Measurements from ENCODE around the gene ADGRG6.
"Not testable (repeated sequence)": the region's sequence is repeated elsewhere in the genome, so short reads cannot be mapped to it uniquely, and the experiment has no call there.

ADGRG6 gene

DNA sequence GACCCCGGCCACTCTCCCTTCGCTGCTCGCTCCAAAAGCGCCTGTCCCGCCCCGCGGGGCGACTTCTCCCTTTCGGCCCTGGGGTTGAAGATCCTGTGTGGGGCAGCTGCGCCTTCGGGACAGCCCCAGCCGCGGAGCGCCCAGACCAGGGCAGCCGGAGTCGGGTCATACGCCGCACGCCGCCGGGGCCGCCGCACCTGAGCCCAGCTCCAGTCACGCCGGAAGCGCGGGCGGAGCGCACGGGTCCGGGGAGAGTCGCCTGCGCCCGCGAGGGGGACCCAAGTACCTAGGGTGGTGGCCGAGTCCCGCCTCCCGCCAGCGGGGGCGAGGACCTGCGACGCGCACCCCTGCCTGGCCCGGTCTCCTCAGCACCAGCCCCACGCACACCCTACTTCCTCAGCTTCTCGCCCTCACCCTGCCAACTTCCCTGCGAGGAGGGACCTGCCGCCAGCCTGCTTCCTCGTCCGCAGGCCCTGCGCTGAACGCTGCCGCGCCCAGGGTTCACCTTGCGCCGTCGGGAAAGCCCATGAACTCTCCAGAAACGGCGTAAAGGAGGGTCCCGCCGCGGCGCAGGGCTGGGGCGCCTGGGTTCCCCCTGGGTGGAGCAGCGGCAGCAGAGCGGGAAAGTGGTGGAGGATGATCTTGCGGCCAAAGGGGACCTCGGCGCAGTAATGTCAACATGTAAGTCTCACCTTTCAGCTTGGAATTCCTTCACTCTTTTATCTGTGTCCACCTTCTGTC is at the start of gene ADGRG6:
ADGRG6 (plus strand) TSS at position 357 of the 741 bp plus-strand sequence; CDS start at position 680, 323 bp downstream.
- no peak for DNase-seq

DNA sequence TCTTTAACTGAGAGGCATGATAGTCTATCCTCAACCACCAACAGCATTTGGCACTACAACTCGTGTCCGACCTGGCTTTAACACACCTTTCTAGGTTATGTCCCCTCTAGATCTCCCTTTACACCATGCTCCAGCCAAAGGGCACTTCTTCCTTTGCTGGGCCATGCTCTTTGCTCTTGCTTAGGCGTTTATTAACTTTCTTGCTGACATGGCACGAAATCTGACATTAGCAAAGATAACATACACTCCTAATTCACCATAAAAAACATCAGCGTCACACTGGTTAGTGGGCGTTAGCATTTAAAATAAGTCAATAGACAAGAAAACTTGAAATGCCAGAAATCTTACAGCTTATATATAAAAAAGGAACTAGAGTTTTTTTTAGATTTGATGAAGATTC is 47.3 kb upstream of the ADGRG6 start:
- no peak for DNase-seq

DNA sequence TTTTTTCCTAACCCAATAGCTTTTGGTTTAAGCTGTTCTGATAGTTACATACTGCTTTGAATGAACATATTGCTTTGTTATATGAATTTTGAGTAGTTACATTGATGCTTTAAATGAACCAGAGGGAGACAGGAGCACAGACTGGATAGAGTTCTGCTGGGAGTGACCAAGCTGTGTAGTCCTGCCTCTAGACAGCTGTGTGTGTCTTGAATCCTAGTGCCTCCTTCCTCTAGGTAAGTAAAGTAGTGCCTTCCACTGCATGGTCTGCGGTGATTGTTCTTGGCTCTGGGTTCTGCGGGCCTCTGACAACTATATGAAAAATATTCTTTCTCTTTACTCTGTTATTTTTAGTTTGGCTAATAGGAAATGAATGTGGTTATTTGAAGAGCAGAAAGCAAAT is 46.0 kb upstream of the ADGRG6 start:
- DNase-seq, result no peak

DNA sequence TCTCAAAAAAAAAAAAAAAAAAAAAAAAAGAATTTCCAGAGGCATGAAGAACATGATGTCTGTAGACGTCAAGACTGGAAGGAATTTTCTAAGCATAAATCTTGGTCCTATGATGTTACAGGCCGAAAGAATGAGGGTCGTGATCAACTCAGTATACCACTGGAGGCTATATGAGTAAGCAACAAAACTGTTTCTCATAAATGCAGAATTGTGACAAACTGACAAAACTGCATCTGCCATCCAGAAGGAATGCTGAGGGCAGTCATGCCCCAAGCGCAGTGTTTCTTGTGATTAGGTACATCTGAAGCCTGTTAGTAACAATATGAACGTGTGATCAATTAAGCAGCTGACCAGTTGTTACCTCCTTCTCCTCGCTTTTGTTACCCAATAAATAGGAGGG is 43.5 kb upstream of the ADGRG6 start:
- DNase-seq, result no peak

DNA sequence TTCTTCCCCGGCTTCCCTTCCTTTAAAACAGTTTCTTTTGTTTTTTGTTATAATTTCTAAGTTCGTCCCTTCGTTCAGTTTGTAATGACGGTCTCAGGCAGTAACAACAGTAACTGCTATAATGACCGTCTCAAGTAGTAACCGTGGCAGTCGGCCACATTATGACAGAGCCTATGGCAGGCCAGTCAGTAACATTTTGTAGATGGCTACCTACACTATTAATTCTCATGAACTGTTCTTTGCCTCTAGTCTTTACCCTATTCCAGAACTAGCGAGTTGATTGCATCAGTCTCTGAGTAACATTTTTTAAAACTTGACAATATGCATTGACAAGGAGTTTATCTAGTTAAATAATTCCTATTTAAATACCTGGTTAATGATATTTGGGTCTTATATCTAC is 43.0 kb upstream of the ADGRG6 start:
- no peak for DNase-seq

DNA sequence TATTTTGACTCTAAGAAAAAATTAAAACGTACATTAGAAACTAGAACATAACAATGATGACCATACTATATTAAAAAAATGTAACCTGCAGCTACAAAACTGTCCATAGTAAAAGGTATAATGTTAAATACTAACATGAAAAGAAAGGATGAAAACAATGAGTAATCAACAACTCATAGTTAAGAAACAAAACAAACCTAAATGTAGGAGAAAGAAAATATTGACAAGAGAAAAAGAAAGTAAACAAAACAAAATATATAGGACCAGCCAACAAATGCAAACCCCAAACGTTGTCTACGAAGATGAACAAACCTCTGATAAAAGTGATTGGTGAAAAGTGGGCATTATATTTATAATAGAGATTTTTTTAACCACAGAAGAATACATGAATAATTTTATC is 41.1 kb upstream of the ADGRG6 start:
- DNase-seq, result no peak

DNA sequence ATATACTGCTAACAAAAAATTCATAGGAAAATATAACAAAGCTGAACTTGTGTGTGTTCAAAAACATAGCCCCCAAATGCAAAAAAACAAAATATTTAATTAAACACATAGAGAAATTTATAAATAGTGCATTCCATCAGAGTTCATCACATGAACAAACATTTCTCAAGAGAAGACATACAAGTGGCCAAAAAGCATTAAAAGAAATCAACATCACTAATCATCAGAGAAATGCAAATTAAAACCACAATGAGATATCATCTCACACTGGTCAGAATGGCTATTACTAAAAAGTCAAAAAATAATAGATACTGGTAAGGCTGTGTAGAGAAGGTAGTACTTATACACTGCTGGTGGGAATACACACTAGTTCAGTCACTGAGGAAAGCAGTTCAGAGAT is 39.6 kb upstream of the ADGRG6 start:
- DNase-seq, result no peak

DNA sequence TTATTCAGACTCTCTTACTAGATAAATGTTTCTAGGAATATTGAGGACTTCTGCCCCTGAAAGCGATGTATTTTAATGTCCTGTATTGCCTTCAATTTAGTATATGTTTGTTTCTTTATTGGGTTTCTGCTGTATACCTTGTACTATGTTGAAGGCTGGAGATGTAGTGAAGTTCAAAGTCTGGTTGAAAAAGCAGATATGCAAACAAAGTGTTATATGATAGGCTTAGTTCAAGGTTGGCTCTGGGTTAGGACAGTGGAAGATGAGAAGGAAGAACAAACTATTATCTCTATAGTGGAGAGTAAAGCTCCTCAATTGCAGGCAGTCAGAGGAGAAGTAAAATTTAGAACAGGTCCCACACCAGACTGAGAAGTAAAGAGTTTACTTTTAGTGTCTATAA is 36.3 kb upstream of the ADGRG6 start:
- DNase-seq, result no peak

DNA sequence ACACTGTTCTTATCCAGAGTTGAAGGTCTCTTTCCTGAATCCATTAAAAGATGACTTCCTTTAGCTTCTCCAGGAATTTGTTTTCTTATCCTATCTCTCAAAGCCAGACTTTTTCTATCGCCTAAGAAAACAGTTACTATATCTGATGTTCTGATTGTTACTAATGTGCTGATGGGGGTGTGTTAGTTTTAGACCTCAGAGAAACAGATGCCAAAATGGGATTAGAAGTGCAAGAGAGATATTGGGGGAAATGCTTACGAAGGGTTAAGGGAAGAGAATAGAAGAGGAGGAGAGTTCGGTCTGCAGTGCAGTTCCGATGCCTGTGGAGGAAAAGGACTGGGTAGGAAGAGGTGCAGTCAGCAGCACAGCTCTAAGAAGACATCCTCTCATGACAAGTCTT is 35.7 kb upstream of the ADGRG6 start:
- no peak for DNase-seq

DNA sequence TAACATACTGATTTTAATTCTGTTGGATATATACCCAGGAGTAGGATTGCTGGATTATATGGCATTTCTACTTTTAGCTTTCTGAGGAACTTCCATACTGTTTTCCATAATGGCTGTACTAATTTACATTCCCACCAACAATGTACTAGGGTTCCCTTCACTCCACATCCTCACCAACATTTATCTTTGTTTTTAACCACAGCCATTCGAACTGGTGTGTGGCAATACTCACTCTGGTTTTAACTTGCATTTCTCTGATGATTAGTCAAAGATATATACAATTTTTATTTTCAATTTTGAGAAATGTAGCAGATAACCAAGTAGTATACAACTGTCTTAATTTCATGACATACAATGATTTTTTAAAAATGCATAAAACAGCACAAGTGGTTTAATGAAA is 30.3 kb upstream of the ADGRG6 start:
- no peak for DNase-seq

DNA sequence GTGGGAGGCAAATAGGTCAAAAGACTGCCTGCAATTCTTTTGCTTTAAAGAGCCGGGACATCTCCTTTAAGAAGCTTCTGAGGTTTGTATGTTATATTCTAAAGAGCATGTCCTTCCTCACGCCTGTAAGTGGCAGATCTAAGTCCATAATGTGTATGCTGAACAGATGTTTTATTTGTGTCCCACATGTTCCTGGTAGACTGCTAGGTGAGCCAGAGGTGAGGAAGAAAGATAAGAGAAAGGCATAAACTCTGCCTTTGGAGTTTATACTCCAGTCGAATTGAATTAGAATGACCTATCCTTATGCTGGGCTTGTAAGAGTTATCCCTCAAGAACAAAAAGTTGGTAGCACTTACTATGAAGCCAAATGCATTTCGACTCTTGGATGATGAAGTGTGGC is 27.2 kb upstream of the ADGRG6 start:
- no peak for DNase-seq

DNA sequence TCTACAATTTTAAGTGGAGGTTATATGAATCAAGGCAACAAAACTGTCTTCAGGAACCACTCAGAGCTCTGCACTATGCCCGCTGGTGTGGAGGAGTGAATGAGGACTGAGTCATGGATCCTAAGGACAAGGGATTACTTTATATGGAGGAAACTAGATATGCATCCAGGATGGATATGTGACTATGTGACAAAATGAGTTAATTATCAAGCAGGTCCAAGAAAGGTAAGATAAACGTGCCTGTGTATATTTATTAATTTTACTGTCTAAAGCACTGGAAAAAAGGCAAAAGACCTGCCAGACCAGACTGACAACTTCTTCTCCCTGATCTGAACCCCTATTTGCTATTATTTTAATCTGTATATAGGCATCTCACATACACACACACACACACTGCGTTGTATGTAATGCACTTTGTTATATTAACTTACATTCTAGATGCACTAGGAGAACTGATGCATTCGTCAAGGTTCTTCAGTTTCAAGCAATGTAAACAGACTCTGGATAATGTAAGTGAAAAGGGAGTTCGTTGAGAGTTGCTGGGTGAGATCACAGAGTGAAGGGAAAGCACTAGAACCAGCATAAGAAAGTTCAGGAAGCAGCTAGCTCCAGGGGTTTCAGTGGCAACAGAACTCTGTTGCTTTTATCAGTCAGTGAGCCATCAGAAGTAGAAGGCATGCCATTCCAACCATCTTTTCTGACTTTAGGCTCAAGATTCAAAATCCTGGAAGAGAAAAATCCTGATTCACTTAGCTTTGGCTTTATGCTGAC is 26.4 kb upstream of the ADGRG6 start:
- DNase-seq, result no peak

DNA sequence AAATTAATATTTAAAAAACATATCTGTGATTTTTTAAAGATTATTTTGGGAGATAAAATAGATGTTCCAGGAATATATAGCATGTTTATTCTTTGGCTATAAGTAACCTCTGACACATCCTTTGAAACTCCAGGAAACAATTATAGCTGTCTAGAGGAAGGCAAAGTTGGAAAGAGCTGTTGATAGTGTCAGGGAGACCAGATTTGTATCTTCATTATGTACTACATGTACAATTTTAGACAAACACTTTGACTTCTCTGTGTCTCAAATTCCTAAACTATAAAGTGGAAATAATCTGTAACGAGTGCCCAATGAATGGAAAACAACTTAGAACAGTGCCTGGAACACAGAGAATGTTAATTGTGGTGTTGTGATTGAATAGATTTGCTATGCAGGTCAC is 25.6 kb upstream of the ADGRG6 start:
- DNase-seq, result no peak

DNA sequence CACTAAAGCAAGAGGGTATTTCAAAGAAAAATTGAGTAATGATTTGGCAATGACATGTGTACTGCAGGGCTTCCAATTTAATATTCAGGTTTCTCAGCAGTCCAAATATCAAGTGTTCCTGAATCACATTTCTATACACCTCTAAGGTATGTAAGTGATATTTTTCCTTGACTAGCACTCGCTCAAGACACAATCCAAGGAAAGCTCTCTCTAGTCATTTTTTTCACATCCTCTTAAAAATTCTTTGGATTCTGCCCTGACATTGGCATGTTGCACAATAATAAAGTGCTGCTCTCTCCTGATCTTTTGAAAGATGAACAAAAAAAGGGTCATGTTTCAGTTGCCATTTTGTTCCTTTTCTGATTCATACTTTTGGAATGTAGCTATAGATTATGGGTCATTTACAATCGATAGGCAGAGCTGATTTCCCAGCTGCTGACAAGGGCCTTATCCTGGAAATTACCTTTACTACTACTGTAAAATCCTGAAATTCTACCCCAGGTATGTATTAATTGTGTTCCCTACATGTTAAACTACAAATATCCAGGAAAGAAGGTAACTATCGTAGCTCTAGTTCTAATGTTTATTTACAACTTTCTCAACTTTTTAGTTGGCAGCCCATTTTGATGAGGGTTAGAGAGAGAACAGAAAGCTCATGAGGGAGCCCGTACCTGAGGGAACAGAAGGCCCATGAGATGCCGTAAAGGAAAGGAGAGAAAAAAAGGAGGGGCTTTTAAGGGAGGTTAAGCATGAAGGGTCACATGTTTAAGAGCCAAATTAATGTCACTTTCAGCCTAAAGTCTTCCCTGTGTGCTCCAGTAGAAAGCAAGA is 22.2 kb upstream of the ADGRG6 start:
- DNase-seq, result no peak

DNA sequence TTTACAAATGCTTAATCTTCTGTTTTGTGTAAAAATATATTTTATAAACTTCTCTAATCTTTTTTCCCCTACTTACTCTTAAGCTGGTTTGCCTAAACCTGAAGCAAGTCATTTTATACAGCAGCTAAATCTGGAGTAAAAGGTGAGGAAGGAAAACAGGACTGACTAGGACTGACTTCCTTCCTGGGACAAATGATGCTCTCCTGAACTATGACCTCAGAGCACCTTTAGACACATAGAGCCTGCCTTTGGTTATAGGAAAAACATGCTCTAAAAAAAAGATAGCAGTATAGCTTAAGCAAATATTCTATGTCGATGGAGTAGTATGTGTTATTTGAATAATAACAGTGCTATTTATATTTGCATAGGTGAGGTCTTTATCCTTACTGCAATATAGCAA is 21.5 kb upstream of the ADGRG6 start:
- DNase-seq, result no peak

DNA sequence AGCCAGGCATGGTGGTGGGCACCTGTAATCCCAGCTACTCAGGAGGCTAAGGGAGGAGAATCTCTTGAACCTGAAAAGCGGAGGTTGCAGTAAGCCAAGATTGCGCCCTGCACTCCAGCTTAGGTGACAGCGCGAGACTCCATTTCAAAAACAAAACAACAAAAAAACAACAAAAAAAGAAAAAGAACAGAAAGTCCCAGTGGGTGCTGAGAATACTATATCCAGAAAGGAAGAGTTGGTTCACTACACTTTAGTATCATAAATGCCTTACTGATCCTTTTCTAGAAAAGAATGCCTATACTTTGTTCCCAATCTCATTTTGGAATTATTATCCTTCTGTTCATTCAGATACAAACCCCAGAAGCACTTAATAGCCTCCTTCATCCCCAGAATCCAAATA is 20.9 kb upstream of the ADGRG6 start:
- DNase-seq, result no peak

DNA sequence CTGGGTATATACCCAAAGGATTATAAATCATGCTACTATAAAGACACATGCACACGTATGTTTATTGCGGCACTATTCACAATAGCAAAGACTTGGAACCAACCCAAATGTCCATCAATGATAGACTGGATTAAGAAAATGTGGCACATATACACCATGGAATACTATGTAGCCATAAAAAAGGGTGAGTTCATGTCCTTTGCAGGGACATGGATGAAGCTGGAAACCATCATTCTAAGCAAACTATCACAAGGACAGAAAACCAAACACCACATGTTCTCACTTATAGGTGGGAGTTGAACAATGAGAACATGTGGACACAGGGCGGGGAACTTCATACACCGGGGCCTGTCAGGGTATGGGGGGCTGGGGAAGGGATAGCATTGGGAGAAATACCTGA is 18.7 kb upstream of the ADGRG6 start:
- not testable (repeated sequence) for DNase-seq

DNA sequence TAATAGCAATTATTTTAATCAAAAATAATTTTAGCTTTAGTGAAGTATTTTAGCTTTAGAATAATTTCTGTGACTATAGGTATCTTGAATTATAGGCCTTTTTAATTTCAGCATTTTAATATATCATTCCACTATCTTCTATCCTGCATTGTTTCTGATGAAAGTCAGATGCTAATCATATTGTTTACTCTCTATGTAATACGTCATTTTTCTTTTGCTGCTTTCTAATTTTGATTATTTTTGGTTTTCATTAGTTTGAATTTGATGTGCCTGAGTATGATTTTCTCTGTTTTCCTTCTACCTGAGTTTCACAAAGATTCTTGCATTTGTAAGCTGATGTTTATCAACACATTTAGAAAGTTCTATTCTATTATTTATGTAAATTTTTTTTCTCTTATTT is 17.4 kb upstream of the ADGRG6 start:
- no peak for DNase-seq

DNA sequence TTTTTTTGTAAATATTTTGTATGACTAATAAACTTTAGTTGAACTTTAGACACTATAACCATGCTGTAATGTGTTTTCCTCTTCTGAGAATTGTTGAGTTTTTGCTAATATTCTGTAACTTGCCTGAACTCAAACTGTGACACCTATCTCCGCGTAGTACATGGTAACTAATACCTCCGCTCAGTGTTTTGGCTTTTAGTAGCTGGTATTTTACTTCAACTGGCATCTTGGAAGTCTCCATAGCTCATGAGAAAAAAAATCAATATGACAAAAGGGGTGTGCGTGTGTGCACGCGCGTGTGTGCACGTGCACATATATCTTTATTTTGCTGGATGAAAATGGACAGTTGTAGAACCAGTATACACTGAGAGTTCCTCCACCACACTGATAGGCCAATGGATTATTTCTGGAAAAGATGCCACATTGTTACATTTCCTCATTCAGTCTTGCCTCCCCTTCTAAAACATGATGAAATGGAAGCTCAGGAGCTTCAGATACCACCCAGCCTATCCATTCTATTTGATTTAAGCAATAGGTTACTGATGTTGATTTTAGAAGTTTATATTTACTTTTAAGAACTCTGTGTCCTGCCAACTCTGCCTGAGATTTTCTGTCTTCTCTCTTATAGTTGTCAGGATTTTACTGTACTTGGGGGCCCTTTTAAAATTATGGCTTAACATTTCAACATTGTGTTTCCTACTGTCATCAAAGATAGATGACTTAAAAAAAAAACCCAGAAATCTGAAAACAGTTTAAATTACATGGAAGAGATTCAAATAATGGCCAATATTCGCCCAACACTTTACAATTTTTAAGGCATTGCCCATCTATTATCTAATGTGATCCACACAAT is 16.3 kb upstream of the ADGRG6 start:
- DNase-seq, result no peak

DNA sequence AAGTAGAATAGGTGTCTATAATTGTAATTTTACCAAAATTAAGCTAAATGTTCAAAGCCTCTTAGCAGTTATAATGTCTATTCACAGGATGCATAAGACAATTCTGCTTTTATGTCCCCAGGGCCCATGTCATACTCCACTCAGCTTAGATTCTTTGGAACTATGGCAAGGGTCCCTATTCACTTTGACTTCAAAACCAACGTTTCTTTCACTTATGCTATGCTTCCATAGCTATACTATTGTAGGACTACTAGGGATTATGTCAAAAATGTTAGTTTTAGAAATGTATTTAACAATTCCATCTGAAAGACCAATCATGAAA is 15.8 kb upstream of the ADGRG6 start:
- DNase-seq, result no peak

DNA sequence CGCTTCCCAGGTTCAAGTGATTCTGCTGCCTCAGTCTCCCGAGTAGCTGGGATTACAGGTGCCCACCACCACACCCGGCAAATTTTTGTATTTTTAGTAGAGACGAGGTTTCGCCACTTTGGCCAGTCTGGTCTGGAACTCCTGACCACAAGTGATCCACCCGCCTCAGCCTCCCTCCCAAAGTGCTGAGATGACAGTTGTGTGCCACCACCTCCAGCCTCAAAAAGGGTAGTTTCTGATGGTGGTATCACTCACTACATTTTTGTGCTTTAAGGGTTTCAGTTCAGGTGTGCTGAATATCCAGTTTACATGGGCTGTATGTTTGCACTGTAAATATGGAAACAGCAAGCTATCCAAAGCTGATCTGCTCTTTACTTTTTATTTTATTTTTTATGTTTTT is 12.1 kb upstream of the ADGRG6 start:
- no peak for DNase-seq

DNA sequence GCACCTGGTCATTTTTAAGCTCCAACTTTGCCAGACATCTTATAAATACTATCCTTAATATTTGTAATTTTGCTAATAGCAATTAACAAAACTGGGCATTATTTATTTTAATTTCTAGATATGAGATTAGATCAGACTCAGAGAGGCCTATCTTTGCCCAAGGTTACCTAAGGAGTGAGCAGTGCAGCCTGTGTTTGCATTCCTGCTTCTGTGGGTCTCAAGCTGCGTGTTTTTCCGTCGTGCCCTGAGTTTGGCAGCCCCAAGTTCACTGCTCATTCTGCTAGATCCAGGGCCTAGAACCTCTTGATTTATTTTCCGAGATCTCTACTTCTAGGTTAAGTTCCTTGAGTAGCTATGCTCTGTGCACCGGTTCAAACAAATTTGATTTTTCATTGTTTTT is 11.0 kb upstream of the ADGRG6 start:
- no peak for DNase-seq

DNA sequence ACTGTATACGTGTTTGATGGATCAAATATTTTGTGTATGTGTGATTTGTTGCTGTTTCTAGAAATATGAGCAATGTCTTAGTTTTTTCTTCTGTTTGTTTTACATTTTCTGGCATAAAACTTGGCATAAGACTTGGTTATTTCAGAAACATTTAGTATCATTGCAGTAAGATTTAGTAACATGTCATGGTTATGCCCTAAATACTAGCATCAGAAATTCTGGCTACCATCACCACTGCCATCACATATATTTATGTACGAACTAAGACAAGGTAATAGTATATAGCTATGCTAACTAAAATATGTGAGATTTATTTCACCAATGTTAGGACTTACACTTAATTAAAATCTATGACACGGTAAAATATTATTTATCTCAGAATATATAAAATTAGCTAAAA is 10.3 kb upstream of the ADGRG6 start:
- no peak for DNase-seq

All from NCI-H1694 treated with DMSO at 0.1 percent for 48 hours (cell line).